GM12865 (cell line): ENCODE data around the gene ARID3A.

Source experiments
- DNase-seq: peaks from one replicate; pipeline ENCODE4 v3.0.0; 2010; ENCODE audit warnings: low read depth
- H3K4me3 ChIP-seq: 2 replicates; pipeline ENCODE4 v1.5.1; 2011; ENCODE audit warnings: mild to moderate bottlenecking, low read depth, low read length, control low read depth
- TF ChIP-seq, protein P1 (sequence below): IDR thresholded peaks from 2 replicates; pipeline ENCODE4 v1.5.1; 2011; ENCODE audit warnings: low read length, control low read depth, low read depth, inconsistent platforms; ENCODE audit not compliant: insufficient read depth; ENCODE audit errors: missing control alignments

ARID3A gene

GRCh38 chr19:925087-925525, 729 bp upstream of the ARID3A start:
- TF ChIP-seq, protein P1, sequence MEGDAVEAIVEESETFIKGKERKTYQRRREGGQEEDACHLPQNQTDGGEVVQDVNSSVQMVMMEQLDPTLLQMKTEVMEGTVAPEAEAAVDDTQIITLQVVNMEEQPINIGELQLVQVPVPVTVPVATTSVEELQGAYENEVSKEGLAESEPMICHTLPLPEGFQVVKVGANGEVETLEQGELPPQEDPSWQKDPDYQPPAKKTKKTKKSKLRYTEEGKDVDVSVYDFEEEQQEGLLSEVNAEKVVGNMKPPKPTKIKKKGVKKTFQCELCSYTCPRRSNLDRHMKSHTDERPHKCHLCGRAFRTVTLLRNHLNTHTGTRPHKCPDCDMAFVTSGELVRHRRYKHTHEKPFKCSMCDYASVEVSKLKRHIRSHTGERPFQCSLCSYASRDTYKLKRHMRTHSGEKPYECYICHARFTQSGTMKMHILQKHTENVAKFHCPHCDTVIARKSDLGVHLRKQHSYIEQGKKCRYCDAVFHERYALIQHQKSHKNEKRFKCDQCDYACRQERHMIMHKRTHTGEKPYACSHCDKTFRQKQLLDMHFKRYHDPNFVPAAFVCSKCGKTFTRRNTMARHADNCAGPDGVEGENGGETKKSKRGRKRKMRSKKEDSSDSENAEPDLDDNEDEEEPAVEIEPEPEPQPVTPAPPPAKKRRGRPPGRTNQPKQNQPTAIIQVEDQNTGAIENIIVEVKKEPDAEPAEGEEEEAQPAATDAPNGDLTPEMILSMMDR, result no peak
- DNase-seq, result peak; percentile 87
- H3K4me3 ChIP-seq, result peak overlapping the region; percentile 87

- no peak for DNase-seq
- TF ChIP-seq, protein P1, result no peak
- peak overlapping the region; percentile 87 for H3K4me3 ChIP-seq
Observed at GRCh38 chr19:926323-926588, 421 bp downstream of the ARID3A start.

- DNase-seq, result peak; percentile 81
- TF ChIP-seq, protein P1, result no peak
- peak overlapping the region; percentile 87 for H3K4me3 ChIP-seq
Observed at GRCh38 chr19:926589-927350, 935 bp downstream of the ARID3A start.

DNA sequence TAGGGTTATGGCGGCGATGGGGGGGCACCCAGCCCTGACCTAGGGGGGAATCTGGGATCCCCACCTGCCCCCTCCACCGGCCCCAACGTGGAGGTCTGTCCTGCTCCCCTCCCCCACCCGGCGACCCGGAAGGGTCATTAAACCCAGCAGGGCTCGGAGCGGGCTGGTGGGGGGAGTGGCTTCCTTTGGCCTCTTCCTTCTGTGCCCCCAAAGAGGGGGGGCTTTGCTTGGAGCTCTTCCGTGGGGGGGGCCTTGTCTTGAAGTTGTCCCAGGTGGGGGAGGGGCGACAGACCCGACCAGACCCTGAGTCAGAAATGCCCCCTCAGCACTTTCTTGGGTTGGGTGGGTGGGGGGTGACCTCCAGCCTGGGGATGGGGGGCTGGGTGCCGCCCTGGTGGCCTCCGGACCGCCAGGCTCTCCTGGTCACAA, 1.5 kb downstream of the ARID3A start:
- H3K4me3 ChIP-seq, result peak overlapping the region; percentile 87
- DNase-seq, result peak; percentile 46
- TF ChIP-seq, protein P1, result no peak

DNA sequence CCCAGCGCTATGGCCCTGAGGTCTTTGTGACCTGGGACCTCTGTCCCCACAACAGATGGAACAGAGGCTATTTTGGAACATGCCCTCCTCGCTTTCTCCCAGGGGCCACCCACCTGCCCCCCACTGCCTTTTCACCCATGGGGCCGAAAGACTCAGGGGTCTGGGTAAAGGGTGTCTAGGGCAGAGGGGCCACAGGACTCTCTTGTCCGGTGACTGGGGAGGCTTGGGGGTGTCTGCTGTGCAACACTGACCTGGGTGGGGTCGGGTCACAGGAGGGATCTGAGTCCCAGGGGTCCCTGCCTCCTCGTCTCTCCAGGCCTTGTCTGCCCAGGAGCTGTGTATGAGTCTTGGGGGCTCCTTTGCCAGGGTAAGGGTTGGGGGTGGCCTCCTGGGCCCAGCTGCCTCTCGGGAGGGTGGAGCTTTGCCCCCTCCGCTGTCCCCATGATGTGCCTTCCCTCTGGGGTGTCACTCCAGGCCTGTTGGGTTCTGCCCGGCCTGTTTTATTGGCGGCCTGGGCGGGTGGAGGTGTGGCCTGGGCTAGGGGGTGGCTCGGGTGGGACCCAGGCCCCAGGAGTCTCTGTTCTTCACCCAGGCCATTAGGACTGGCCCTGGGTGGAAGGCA, 2.1 kb downstream of the ARID3A start:
- TF ChIP-seq, protein P1, result no peak
- no peak for DNase-seq
- peak overlapping the region; percentile 87 for H3K4me3 ChIP-seq

DNA sequence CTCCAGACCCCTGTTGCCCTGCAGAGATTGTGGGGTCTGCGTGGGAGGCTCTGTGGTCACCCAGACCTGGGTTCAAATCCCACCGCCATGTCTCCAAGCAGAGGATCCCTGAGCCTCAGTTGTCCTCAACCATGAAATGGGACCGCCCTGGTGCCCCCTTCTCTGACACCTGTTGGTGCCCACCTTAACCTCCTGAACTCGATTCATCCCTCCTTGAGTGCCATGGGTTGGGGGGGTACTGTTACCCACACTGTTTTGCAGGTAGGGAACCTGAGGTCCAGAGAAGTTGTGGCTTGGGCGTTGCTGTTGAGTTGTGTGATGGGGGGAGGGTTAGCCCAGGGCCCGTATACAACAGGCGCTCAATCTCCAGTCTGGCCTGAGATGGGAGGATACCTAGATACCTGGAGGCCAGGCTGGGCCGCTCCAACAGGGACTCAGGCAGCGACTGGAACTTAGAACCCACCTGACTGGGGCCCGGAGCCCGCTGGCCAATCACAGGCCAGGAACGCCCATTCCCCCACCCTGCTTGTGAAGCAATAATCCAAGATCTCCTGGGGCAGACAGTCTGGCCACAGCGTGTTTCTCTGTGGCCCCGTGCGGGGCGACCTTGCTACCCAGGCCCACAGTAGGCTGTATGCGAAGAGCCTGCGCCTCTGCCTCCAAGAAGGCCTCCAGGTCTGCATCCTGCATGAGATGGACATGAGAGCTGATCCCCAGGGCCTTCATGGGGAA, 2.8 kb downstream of the ARID3A start:
- H3K4me3 ChIP-seq, result no peak overlapping the region
- no peak for DNase-seq
- TF ChIP-seq, protein P1, result no peak
